Panc1 (cell line): Measurements from ENCODE around the gene EDAR. TPM values are rescaled to one million over a fixed set of nuclear protein-coding genes. Genes with fewer than 3 reads are reported as not detected.

Experiments used
- ATAC-seq: fragments of 200-7000 bp; cut with Tn5 transposase; 2 replicates; pipeline ENCODE4 v1.9.1; 2020; ENCODE audit warnings: mild to moderate bottlenecking, moderate library complexity
- BruUV-seq: library from RNA; stranded (reverse); fragments of 400-500 nt; replicated peaks from 2 replicates; lab custom pipeline; 2021; lab: Mats Ljungman, UMichigan
- CTCF ChIA-PET: fragments of 300-600 bp; sonication (Branson Sonifier 250); formaldehyde crosslinking; loops from one replicate; lab custom pipeline; 2022; ENCODE audit warnings: antibody characterized with exemption; lab: Charles Lee
- POLR2A ChIA-PET: fragments of 300-600 bp; sonication (Branson Sonifier 250); formaldehyde crosslinking; loops from one replicate; lab custom pipeline; 2022; ENCODE audit warnings: antibody characterized with exemption; lab: Charles Lee
- DNase-seq: peaks from one replicate; pipeline ENCODE4 v3.0.0-alpha.2; 2010; ENCODE audit warnings: low read depth, low spot score
- H3K27ac ChIP-seq: 2 replicates; pipeline ENCODE4 v1.5.1; 2011; ENCODE audit warnings: mild to moderate bottlenecking, low read length, inconsistent platforms
- H3K27me3 ChIP-seq: fragments of 200-500 bp; sonication (Bioruptor generic); 2 replicates; pipeline ENCODE4 v1.6.0; 2014; ENCODE audit warnings: low read length, inconsistent platforms; ENCODE audit not compliant: control insufficient read depth, insufficient read depth
- H3K36me3 ChIP-seq: fragments of 200-500 bp; sonication (Bioruptor generic); 2 replicates; pipeline ENCODE4 v1.5.1; 2014; ENCODE audit warnings: inconsistent platforms, mild to moderate bottlenecking, low read length, moderate library complexity; ENCODE audit not compliant: control insufficient read depth, insufficient read depth
- H3K4me1 ChIP-seq: 2 replicates; pipeline ENCODE4 v1.5.1; 2011; ENCODE audit warnings: inconsistent platforms, mild to moderate bottlenecking, low read length, moderate library complexity; ENCODE audit not compliant: control insufficient read depth, insufficient read depth
- H3K4me3 ChIP-seq, 2 experiments: 2 replicates each; pipeline ENCODE4 v1.5.1; 2011 to 2012; ENCODE audit warnings: low read depth in 2 of 2, low read length in 2 of 2, mild to moderate bottlenecking in 2 of 2, inconsistent platforms in 1 of 2, moderate library complexity in 1 of 2
- H3K9me3 ChIP-seq: fragments of 200-500 bp; sonication (Bioruptor generic); 2 replicates; pipeline ENCODE4 v1.5.1; 2014; ENCODE audit warnings: low read depth, mild to moderate bottlenecking, inconsistent platforms, low read length, moderate library complexity; ENCODE audit not compliant: control insufficient read depth, insufficient read depth
- CTCF ChIP-seq: fragments of 450-650 bp; IDR thresholded peaks from 2 replicates; pipeline ENCODE4 v1.5.1; 2017; ENCODE audit warnings: mild to moderate bottlenecking
- POLR2AphosphoS5 ChIP-seq: IDR thresholded peaks from 2 replicates; pipeline ENCODE4 v1.6.1; 2012; ENCODE audit warnings: mild to moderate bottlenecking, low read depth, low read length, moderate library complexity
- REST ChIP-seq, 2 experiments: IDR thresholded peaks; 2 replicates each; pipeline ENCODE4 v1.6.1; 2011 to 2012; ENCODE audit warnings: low read depth in 2 of 2, control low read depth in 1 of 2, low read length in 1 of 2, mild to moderate bottlenecking in 1 of 2, moderate library complexity in 1 of 2; ENCODE audit not compliant: insufficient read depth in 1 of 2
- SIN3A ChIP-seq: IDR thresholded peaks from 2 replicates; pipeline ENCODE4 v1.6.1; 2012; ENCODE audit warnings: low read depth, mild to moderate bottlenecking, low read length, moderate library complexity, borderline replicate concordance; ENCODE audit not compliant: insufficient read depth
- TCF7L2 ChIP-seq: IDR thresholded peaks from 2 replicates; pipeline ENCODE4 v1.6.1; 2011; ENCODE audit warnings: mild to moderate bottlenecking, low read depth, low read length, inconsistent platforms
- in situ Hi-C: cut with HindIII; loops from 2 replicates; pipeline ENCODE4 v1.10.0; 2016; ENCODE audit warnings: low sequenced_read_pairs, low pct_unique_long_range_greater_than_20kb
- intact Hi-C: fragments of 100-400 bp; cut with micrococcal nuclease; formaldehyde crosslinking; loops from one replicate; pipeline ENCODE4 v1.10.0; 2022; ENCODE audit not compliant: unreplicated experiment
- total RNA-seq: library from RNA; stranded (reverse); gene quantifications from one replicate; pipeline ENCODE4 v1.2.1, GENCODE V29; 2021; ENCODE audit not compliant: unreplicated experiment

Gene EDAR
- total RNA-seq, 1 experiment from 2014 or later: not detected

- Histone ChIP-seq H3K36me3 (no peaks in the 10 kb centered on the region), H3K27ac (no peak overlapping the region), H3K4me3 (no peak overlapping the region), H3K27me3 (no peaks in the 10 kb centered on the region; the same call in 1 of the 2 replicates), H3K4me1 (no peaks in the 10 kb centered on the region), H3K9me3 (no peaks in the 10 kb centered on the region)
- no TSS peak for BruUV-seq
- no peak; the same call in 1 of the 2 replicates for ATAC-seq
- TF ChIP-seq SIN3A: no peak
- TF ChIP-seq CTCF: no peak
- no peak for TF ChIP-seq TCF7L2
- no peak for TF ChIP-seq REST (IDR thresholded peaks at IDR 0.05; ENCODE audit: insufficient read depth in 1 of 2, low read depth in 2 of 2, low read length in 1 of 2)
- TF ChIP-seq POLR2AphosphoS5: no peak
- in situ Hi-C loops: no loop called here
- ChIA-PET POLR2A (no interaction called here), CTCF (no interaction called here)
- DNase-seq: no peak
- intact Hi-C loops: no loop called here
Observed at GRCh38 chr2:109027702-109028101, 38.7 kb upstream of the EDAR start.

GRCh38 chr2:109024477-109024876 lies 35.5 kb upstream of the EDAR start:
- no peaks in the 10 kb centered on the region for H3K9me3 ChIP-seq
- in situ Hi-C loops (no loop called here), intact Hi-C loops (no loop called here)
- no peak for ATAC-seq
- H3K4me3 ChIP-seq: no peak overlapping the region
- no peak for DNase-seq
- ChIA-PET POLR2A (no interaction called here), CTCF (interaction anchor here (0.7 kb wide), 1 partner anchor 337 kb away, joined by 3 read pairs; no protein-coding TSS in a partner anchor)
- 0 out of 2 replicates have a peak, but pooled peaks cover 2% of the 10 kb centered on the region for H3K27me3 ChIP-seq
- no peaks in the 10 kb centered on the region for H3K4me1 ChIP-seq
- no peak for TF ChIP-seq SIN3A
- TF ChIP-seq TCF7L2: no peak
- TF ChIP-seq CTCF: no peak
- no peak for TF ChIP-seq POLR2AphosphoS5
- no peak for TF ChIP-seq REST (IDR thresholded peaks at IDR 0.05; ENCODE audit: insufficient read depth in 1 of 2, low read depth in 2 of 2, low read length in 1 of 2)
- no TSS peak for BruUV-seq
- H3K27ac ChIP-seq: no peak overlapping the region
- no peaks in the 10 kb centered on the region for H3K36me3 ChIP-seq
